ENCODE measurements around the gene KRT84. TPM values are rescaled to one million over a fixed set of nuclear protein-coding genes. Genes with fewer than 3 reads are reported as not detected.

The KRT84 gene
- total RNA-seq, 3 donors from 2014 or later (not counting 1 experiment from before 2014, with no cell fraction given): not detected

- no peak for TF ChIP-seq CTCF (IDR thresholded peaks at IDR 0.05)
- H3K27ac ChIP-seq (ENCODE audit: low read length): no peak overlapping the region
- ATAC-seq (no peak), DNase-seq (no peak)
- H3K36me3 ChIP-seq (ENCODE audit: control insufficient read depth, insufficient read depth, low read length): no peaks in the 10 kb centered on the region
- Mint-ChIP-seq H3K4me3 (no peak overlapping the region), H3K36me3 (no peaks in the 10 kb centered on the region), H3K27ac (no peak overlapping the region), H3K4me1 (no peaks in the 10 kb centered on the region), H3K9me3 (no peaks in the 10 kb centered on the region), H3K27me3 (ENCODE audit: low read depth in 2 of 2) (peaks cover 1 to 10% of the 10 kb centered on the region in 2 donors)
- intact Hi-C loops (cut with micrococcal nuclease): loop anchor here (5.0 kb wide), 1 partner anchor 486 kb away; no protein-coding TSS in a partner anchor
- no peaks in the 10 kb centered on the region for H3K27me3 ChIP-seq (ENCODE audit: control insufficient read depth, insufficient read depth, low read length)
- H3K4me1 ChIP-seq (ENCODE audit: control insufficient read depth, insufficient read depth, low read length): no peaks in the 10 kb centered on the region
- H3K9me3 ChIP-seq (ENCODE audit: control insufficient read depth, insufficient read depth, low read length): no peaks in the 10 kb centered on the region
- 79% methylated on average over 4 of the region's 4 CpGs for WGBS (ENCODE audit: insufficient coverage)
- H3K4me3 ChIP-seq (ENCODE audit: low read length): no peak overlapping the region
Observed at GRCh38 chr12:52391618-52392002, 6.2 kb upstream of the KRT84 start.

- no peaks in the 10 kb centered on the region for H3K9me3 ChIP-seq (ENCODE audit: control insufficient read depth, insufficient read depth, low read length)
- Mint-ChIP-seq H3K36me3 (no peaks in the 10 kb centered on the region), H3K4me1 (no peaks in the 10 kb centered on the region), H3K9me3 (no peaks in the 10 kb centered on the region), H3K4me3 (no peak overlapping the region), H3K27me3 (ENCODE audit: low read depth in 2 of 2) (peaks cover 0 to 10% of the 10 kb centered on the region in 2 donors), H3K27ac (no peak overlapping the region)
- intact Hi-C loops (cut with micrococcal nuclease): loop anchor here (5.0 kb wide), 1 partner anchor 486 kb away; no protein-coding TSS in a partner anchor
- no peaks in the 10 kb centered on the region for H3K4me1 ChIP-seq (ENCODE audit: control insufficient read depth, insufficient read depth, low read length)
- TF ChIP-seq CTCF (IDR thresholded peaks at IDR 0.05): no peak
- 78% methylated on average over 11 of the region's 11 CpGs for WGBS (ENCODE audit: insufficient coverage)
- H3K4me3 ChIP-seq (ENCODE audit: low read length): no peak overlapping the region
- no peak overlapping the region for H3K27ac ChIP-seq (ENCODE audit: low read length)
- DNase-seq: peak in 1 of 2 donors; percentile 39
- H3K27me3 ChIP-seq (ENCODE audit: control insufficient read depth, insufficient read depth, low read length): no peaks in the 10 kb centered on the region
- H3K36me3 ChIP-seq (ENCODE audit: control insufficient read depth, insufficient read depth, low read length): no peaks in the 10 kb centered on the region
- peak in 1 of 3 donors; percentile 30 for ATAC-seq
Observed at GRCh38 chr12:52390739-52391617, 5.5 kb upstream of the KRT84 start.

GRCh38 chr12:52389313-52390207 lies 4.1 kb upstream of the KRT84 start:
- Mint-ChIP-seq H3K27me3 (ENCODE audit: low read depth in 2 of 2) (peaks cover 0 to 10% of the 10 kb centered on the region in 2 donors), H3K4me1 (no peaks in the 10 kb centered on the region), H3K4me3 (no peak overlapping the region), H3K27ac (no peak overlapping the region), H3K9me3 (no peaks in the 10 kb centered on the region), H3K36me3 (no peaks in the 10 kb centered on the region)
- no peak for TF ChIP-seq CTCF (IDR thresholded peaks at IDR 0.05)
- no peaks in the 10 kb centered on the region for H3K27me3 ChIP-seq (ENCODE audit: control insufficient read depth, insufficient read depth, low read length)
- ATAC-seq: no peak
- no peak overlapping the region for H3K4me3 ChIP-seq (ENCODE audit: low read length)
- H3K4me1 ChIP-seq (ENCODE audit: control insufficient read depth, insufficient read depth, low read length): no peaks in the 10 kb centered on the region
- no peak for DNase-seq
- intact Hi-C loops (cut with micrococcal nuclease): loop anchor here (5.0 kb wide), 1 partner anchor 488 kb away; no protein-coding TSS in a partner anchor
- H3K27ac ChIP-seq (ENCODE audit: low read length): no peak overlapping the region
- H3K36me3 ChIP-seq (ENCODE audit: control insufficient read depth, insufficient read depth, low read length): no peaks in the 10 kb centered on the region
- WGBS (ENCODE audit: insufficient coverage): 58% methylated on average over 9 of the region's 9 CpGs
- no peaks in the 10 kb centered on the region for H3K9me3 ChIP-seq (ENCODE audit: control insufficient read depth, insufficient read depth, low read length)
